Large intestine (tissue), 3 donors: ENCODE results near the gene ZNF318. TPM values are rescaled to one million over a fixed set of nuclear protein-coding genes. Genes with fewer than 3 reads are reported as not detected.
A peak's percentile ranks its signal among the peaks of the same experiment; 100 is the strongest.
"Not testable (repeated sequence)": the region's sequence is repeated elsewhere in the genome, so short reads cannot be mapped to it uniquely, and the experiment has no call there.

Source experiments
- DNase-seq, 2 donors: peaks; one replicate each; pipeline versions ENCODE4 v3.0.0 to v3.0.0-alpha.2; 2013
- H3K27ac ChIP-seq: one replicate; pipeline ENCODE4 v1.5.1; 2013; ENCODE audit warnings: low read length
- H3K27me3 ChIP-seq: 2 replicates; pipeline ENCODE4 v1.6.1; 2013; ENCODE audit warnings: low read length; ENCODE audit not compliant: control insufficient read depth, insufficient read depth
- H3K36me3 ChIP-seq: 2 replicates; pipeline ENCODE4 v1.6.1; 2013; ENCODE audit warnings: low read length; ENCODE audit not compliant: control insufficient read depth, insufficient read depth
- H3K4me1 ChIP-seq: one replicate; pipeline ENCODE4 v1.6.1; 2013; ENCODE audit warnings: low read length; ENCODE audit not compliant: control insufficient read depth, insufficient read depth
- H3K4me3 ChIP-seq: one replicate; pipeline ENCODE4 v1.5.1; 2013; ENCODE audit warnings: low read length
- H3K9me3 ChIP-seq: one replicate; pipeline ENCODE4 v1.6.1; 2013; ENCODE audit warnings: mild to moderate bottlenecking, low read depth, low read length, moderate library complexity; ENCODE audit not compliant: control insufficient read depth
- WGBS: methylation state at CpG from one replicate; pipeline ENCODE4 v1.1.5; 2013; ENCODE audit warnings: low lambda C conversion rate; ENCODE audit not compliant: insufficient coverage; 5-methylcytosine and 5-hydroxymethylcytosine counted together
- polyA plus RNA-seq: library from polyadenylated mRNA; unstranded; fragments of 120-200 nt; gene quantifications from one replicate; pipeline ENCODE4 v1.2.1, GENCODE V29; 2013

Gene ZNF318
- polyA plus RNA-seq, 1 donor = 21.2 TPM

- not testable (repeated sequence) for H3K4me1 ChIP-seq, H3K27me3 ChIP-seq, H3K9me3 ChIP-seq, DNase-seq, H3K4me3 ChIP-seq, H3K27ac ChIP-seq
- H3K36me3 ChIP-seq = peaks cover 56% of the 10 kb centered on the region
- WGBS = 100% methylated on average over 1 of the region's 11 CpGs
Measured at GRCh38 chr6:43346243-43346642, 23.2 kb downstream of the ZNF318 start.

- Histone ChIP-seq H3K27me3 (no peaks in the 10 kb centered on the region), H3K36me3 (peaks cover 54% of the 10 kb centered on the region), H3K4me3 (no peak overlapping the region), H3K4me1 (peaks cover 19% of the 10 kb centered on the region), H3K27ac (no peak overlapping the region), H3K9me3 (no peaks in the 10 kb centered on the region)
- WGBS = no CpG with 5 or more reads among the region's 4 CpGs
- DNase-seq = no peak
Measured at GRCh38 chr6:43339168-43339567, 30.3 kb downstream of the ZNF318 start.

GRCh38 chr6:43338243-43338642 lies 31.2 kb downstream of the ZNF318 start:
- H3K27me3 ChIP-seq = no peaks in the 10 kb centered on the region
- no peak overlapping the region for H3K27ac ChIP-seq
- no peaks in the 10 kb centered on the region for H3K9me3 ChIP-seq
- DNase-seq = no peak
- H3K36me3 ChIP-seq = peaks cover 49% of the 10 kb centered on the region
- H3K4me3 ChIP-seq = no peak overlapping the region
- H3K4me1 ChIP-seq = peaks cover 21% of the 10 kb centered on the region

GRCh38 chr6:43336382-43336781 lies 33.1 kb downstream of the ZNF318 start:
- Histone ChIP-seq H3K4me1 (peaks cover 21% of the 10 kb centered on the region), H3K27me3 (no peaks in the 10 kb centered on the region), H3K27ac (no peak overlapping the region), H3K4me3 (no peak overlapping the region), H3K9me3 (no peaks in the 10 kb centered on the region), H3K36me3 (peaks cover 33% of the 10 kb centered on the region)
- DNase-seq = no peak
- 100% methylated on average over 2 of the region's 3 CpGs for WGBS

- no peak overlapping the region for H3K4me3 ChIP-seq
- peak; percentile 12 to 64 for DNase-seq
- peaks cover 27% of the 10 kb centered on the region for H3K36me3 ChIP-seq
- peak overlapping the region; percentile 45 for H3K27ac ChIP-seq
- H3K9me3 ChIP-seq = no peaks in the 10 kb centered on the region
- H3K4me1 ChIP-seq = peaks cover 21% of the 10 kb centered on the region
- H3K27me3 ChIP-seq = no peaks in the 10 kb centered on the region
- no CpG with 5 or more reads among the region's 3 CpGs for WGBS
Measured at GRCh38 chr6:43335469-43335868, 34.0 kb downstream of the ZNF318 start.

- H3K27ac ChIP-seq = peak overlapping the region; percentile 9
- peak; percentile 45 to 72 for DNase-seq
- no CpG with 5 or more reads among the region's 2 CpGs for WGBS
- H3K9me3 ChIP-seq = no peaks in the 10 kb centered on the region
- H3K36me3 ChIP-seq = peaks cover 18% of the 10 kb centered on the region
- H3K4me1 ChIP-seq = peaks cover 21% of the 10 kb centered on the region
- no peaks in the 10 kb centered on the region for H3K27me3 ChIP-seq
- no peak overlapping the region for H3K4me3 ChIP-seq
Measured at GRCh38 chr6:43334466-43335095, 34.9 kb downstream of the ZNF318 start.

GRCh38 chr6:43331891-43332290 lies 37.6 kb downstream of the ZNF318 start:
- Histone ChIP-seq H3K9me3 (no peaks in the 10 kb centered on the region), H3K4me1 (peaks cover 18% of the 10 kb centered on the region), H3K36me3 (peaks cover 2% of the 10 kb centered on the region), H3K27ac (no peak overlapping the region), H3K4me3 (no peak overlapping the region), H3K27me3 (no peaks in the 10 kb centered on the region)
- 82% methylated on average over 4 of the region's 4 CpGs for WGBS
- no peak for DNase-seq

- H3K27ac ChIP-seq = no peak overlapping the region
- no CpG with 5 or more reads among the region's 1 CpG for WGBS
- no peaks in the 10 kb centered on the region for H3K9me3 ChIP-seq
- no peak for DNase-seq
- H3K27me3 ChIP-seq = no peaks in the 10 kb centered on the region
- H3K4me3 ChIP-seq = no peak overlapping the region
- peaks cover 2% of the 10 kb centered on the region for H3K36me3 ChIP-seq
- H3K4me1 ChIP-seq = peaks cover 18% of the 10 kb centered on the region
Measured at GRCh38 chr6:43331470-43331869, 38.0 kb downstream of the ZNF318 start.

- H3K4me3 ChIP-seq = no peak overlapping the region
- no CpG with 5 or more reads among the region's 1 CpG for WGBS
- no peaks in the 10 kb centered on the region for H3K9me3 ChIP-seq
- H3K27me3 ChIP-seq = no peaks in the 10 kb centered on the region
- H3K36me3 ChIP-seq = no peaks in the 10 kb centered on the region
- H3K4me1 ChIP-seq = no peaks in the 10 kb centered on the region
- peak; percentile 44 to 66 for DNase-seq
- no peak overlapping the region for H3K27ac ChIP-seq
Measured at GRCh38 chr6:43328528-43328927, 40.9 kb downstream of the ZNF318 start.

GRCh38 chr6:43325876-43326275 lies 43.6 kb downstream of the ZNF318 start:
- H3K4me1 ChIP-seq = no peaks in the 10 kb centered on the region
- H3K36me3 ChIP-seq = no peaks in the 10 kb centered on the region
- H3K27me3 ChIP-seq = no peaks in the 10 kb centered on the region
- no peak for DNase-seq
- H3K4me3 ChIP-seq = no peak overlapping the region
- no peak overlapping the region for H3K27ac ChIP-seq
- H3K9me3 ChIP-seq = no peaks in the 10 kb centered on the region
- WGBS = no CpG with 5 or more reads among the region's 1 CpG

GRCh38 chr6:43318011-43318410 lies 51.4 kb downstream of the ZNF318 start:
- WGBS = no CpG with 5 or more reads among the region's 2 CpGs
- no peak for DNase-seq
- Histone ChIP-seq H3K27me3 (no peaks in the 10 kb centered on the region), H3K9me3 (no peaks in the 10 kb centered on the region), H3K27ac (no peak overlapping the region), H3K4me3 (no peak overlapping the region), H3K4me1 (no peaks in the 10 kb centered on the region), H3K36me3 (no peaks in the 10 kb centered on the region)
